ENCODE results near the gene FADS1. TPM values are rescaled to one million over a fixed set of nuclear protein-coding genes. Genes with fewer than 3 reads are reported as not detected.

FADS1 gene
- total RNA-seq, 1 experiment from 2014 or later: 442 TPM

DNA sequence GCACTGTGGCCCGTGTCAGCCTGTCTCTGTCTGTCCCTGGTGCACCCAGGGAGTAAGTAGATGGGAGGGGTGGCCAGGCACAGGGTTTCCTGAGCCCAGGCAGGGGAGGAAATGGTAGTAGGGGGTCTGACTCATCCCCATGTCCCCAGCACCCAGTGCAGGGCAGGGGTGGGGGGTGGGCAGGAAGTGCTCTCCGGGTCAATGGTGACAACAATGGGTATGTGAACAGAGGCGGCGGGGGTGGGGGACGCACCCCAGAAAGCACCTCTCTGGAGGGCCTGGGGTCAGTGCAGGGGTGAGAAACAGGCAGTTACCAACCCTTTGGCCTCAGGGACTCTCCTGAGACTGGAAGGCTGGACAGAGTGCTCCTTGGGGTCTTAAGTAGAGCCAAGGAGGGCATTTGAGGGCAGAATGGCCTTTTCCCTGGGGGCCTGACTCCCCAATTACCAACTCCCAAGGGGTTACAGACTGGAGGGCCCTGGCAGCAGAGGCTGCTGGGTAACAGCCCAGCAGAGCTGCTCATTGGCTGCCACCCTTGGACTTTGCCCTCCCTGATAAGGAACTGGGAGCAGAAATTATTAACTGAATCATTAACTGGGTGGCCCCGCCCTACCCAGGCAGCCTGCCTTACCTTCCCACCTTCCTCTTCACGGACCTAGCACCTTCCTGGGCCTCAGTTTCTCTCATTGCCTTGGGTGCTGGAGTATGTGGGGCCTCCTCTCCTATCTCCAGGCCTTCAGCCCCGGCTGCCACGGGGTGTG lies 60.2 kb downstream of the FADS1 start:
- DNase-seq (ENCODE audit: low spot score): peak; percentile 79
- peaks cover 26% of the 10 kb centered on the region for H3K4me1 ChIP-seq (ENCODE audit: insufficient read depth, low read length, poor library complexity, severe bottlenecking)
- ChIA-PET POLR2A (ENCODE audit: low non-redundant PET) (no interaction called here), CTCF (no interaction called here)
- no peak for TF ChIP-seq EZH2 (IDR thresholded peaks at IDR 0.05; ENCODE audit: borderline replicate concordance, low read depth, low read length, poor library complexity, severe bottlenecking)
- TF ChIP-seq, protein P1, sequence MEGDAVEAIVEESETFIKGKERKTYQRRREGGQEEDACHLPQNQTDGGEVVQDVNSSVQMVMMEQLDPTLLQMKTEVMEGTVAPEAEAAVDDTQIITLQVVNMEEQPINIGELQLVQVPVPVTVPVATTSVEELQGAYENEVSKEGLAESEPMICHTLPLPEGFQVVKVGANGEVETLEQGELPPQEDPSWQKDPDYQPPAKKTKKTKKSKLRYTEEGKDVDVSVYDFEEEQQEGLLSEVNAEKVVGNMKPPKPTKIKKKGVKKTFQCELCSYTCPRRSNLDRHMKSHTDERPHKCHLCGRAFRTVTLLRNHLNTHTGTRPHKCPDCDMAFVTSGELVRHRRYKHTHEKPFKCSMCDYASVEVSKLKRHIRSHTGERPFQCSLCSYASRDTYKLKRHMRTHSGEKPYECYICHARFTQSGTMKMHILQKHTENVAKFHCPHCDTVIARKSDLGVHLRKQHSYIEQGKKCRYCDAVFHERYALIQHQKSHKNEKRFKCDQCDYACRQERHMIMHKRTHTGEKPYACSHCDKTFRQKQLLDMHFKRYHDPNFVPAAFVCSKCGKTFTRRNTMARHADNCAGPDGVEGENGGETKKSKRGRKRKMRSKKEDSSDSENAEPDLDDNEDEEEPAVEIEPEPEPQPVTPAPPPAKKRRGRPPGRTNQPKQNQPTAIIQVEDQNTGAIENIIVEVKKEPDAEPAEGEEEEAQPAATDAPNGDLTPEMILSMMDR (conservative IDR thresholded peaks at IDR 0.05; ENCODE audit: low read depth, low read length): no peak
- intact Hi-C loops (cut with micrococcal nuclease; ENCODE audit: unreplicated experiment): no loop called here
- H3K9me3 ChIP-seq (ENCODE audit: low read depth, low read length, poor library complexity, severe bottlenecking): no peaks in the 10 kb centered on the region
- no peaks in the 10 kb centered on the region for H3K36me3 ChIP-seq (ENCODE audit: insufficient read depth, low read length, poor library complexity, severe bottlenecking)
- H3K27ac ChIP-seq (ENCODE audit: low read depth, low read length, poor library complexity, severe bottlenecking): peak overlapping the region; percentile 22
- BruUV-seq (replicated peaks): no TSS peak
- no peak overlapping the region for H3K4me3 ChIP-seq (ENCODE audit: low read depth, low read length, poor library complexity, severe bottlenecking)
- H3K27me3 ChIP-seq (replicated peaks; ENCODE audit: insufficient read depth, low read depth, low read length, poor library complexity): no peaks in the 10 kb centered on the region

DNA sequence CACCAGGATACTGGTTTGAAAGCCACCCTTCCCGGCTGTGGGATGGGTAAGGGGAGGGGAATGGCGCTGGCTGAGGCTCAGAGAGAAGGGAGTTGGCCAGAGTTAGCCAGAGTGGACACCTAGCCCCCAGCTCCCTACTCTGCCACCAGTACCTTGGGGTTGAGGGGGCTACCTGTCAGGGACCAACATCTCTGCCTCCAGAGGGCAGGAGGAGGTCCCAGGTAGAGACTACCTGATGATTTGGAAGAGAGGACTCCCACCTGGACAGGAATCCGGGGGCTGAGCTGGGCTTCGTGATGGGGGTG lies 60.7 kb downstream of the FADS1 start:
- DNase-seq (ENCODE audit: low spot score): no peak
- TF ChIP-seq EZH2 (IDR thresholded peaks at IDR 0.05; ENCODE audit: borderline replicate concordance, low read depth, low read length, poor library complexity, severe bottlenecking): no peak
- TF ChIP-seq, protein P1 (conservative IDR thresholded peaks at IDR 0.05; ENCODE audit: low read depth, low read length): no peak
- Histone ChIP-seq H3K27me3 (replicated peaks; ENCODE audit: insufficient read depth, low read depth, low read length, poor library complexity) (no peaks in the 10 kb centered on the region), H3K27ac (ENCODE audit: low read depth, low read length, poor library complexity, severe bottlenecking) (peak overlapping the region; percentile 22), H3K4me1 (ENCODE audit: insufficient read depth, low read length, poor library complexity, severe bottlenecking) (peaks cover 26% of the 10 kb centered on the region), H3K4me3 (ENCODE audit: low read depth, low read length, poor library complexity, severe bottlenecking) (no peak overlapping the region), H3K36me3 (ENCODE audit: insufficient read depth, low read length, poor library complexity, severe bottlenecking) (no peaks in the 10 kb centered on the region), H3K9me3 (ENCODE audit: low read depth, low read length, poor library complexity, severe bottlenecking) (no peaks in the 10 kb centered on the region)
- POLR2A ChIA-PET (ENCODE audit: low non-redundant PET): no interaction called here
- CTCF ChIA-PET: no interaction called here
- intact Hi-C loops (cut with micrococcal nuclease; ENCODE audit: unreplicated experiment): no loop called here
- BruUV-seq (replicated peaks): no TSS peak

DNA sequence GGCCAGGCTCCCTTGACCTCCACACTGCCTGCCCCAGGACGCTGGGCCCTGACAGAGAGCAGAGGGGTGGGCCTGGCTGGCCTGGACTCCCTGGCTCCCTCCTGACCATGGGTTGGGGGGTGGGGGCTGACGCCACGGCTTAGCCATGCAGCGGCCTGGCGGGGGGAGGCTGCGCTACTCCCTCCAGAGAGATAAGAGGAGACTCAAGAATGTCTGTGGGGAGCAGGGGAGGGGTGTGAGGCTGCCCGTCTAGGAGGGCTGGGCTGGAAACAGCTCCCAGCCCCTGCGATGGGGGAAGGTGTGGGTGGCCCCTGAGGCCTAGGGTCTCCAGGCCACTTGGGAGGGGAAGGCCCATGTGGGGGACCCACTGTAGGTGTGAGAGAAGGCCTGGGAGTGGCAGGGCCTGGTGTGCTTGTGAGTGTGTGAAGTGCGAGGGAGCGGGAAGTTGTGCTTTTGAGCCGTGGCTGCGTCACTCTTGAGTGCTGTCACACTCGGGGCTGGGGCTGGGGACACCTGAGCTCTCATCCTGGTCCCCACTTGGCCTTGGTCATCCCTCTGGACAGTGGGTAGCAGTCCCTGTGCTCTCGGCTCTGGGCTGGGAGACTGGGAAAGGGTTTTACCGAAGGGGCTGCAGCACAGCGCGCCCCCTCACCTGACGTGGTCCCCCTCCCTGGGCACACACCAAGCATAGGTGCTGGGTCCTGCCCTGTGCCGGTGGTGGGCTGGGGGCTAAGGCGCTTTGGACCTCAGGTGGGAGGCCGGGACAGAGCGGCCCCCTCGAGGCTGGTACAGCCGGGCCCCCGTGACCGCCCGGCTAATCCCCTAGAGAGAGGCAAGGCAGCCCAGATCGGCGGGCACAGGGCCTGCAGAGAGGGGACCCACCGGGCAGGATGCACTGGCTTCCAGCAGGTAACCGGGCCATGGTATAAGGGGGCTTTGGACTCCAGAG lies 62.0 kb downstream of the FADS1 start:
- Histone ChIP-seq H3K9me3 (ENCODE audit: low read depth, low read length, poor library complexity, severe bottlenecking) (no peaks in the 10 kb centered on the region), H3K4me1 (ENCODE audit: insufficient read depth, low read length, poor library complexity, severe bottlenecking) (peaks cover 26% of the 10 kb centered on the region), H3K36me3 (ENCODE audit: insufficient read depth, low read length, poor library complexity, severe bottlenecking) (no peaks in the 10 kb centered on the region), H3K27me3 (replicated peaks; ENCODE audit: insufficient read depth, low read depth, low read length, poor library complexity) (no peaks in the 10 kb centered on the region), H3K27ac (ENCODE audit: low read depth, low read length, poor library complexity, severe bottlenecking) (no peak overlapping the region), H3K4me3 (ENCODE audit: low read depth, low read length, poor library complexity, severe bottlenecking) (no peak overlapping the region)
- POLR2A ChIA-PET (ENCODE audit: low non-redundant PET): interaction anchor here (0.5 kb wide), 1 partner anchor 171 kb away, joined by 14 read pairs; no protein-coding TSS in a partner anchor
- BruUV-seq (replicated peaks): no TSS peak
- no peak for DNase-seq (ENCODE audit: low spot score)
- intact Hi-C loops (cut with micrococcal nuclease; ENCODE audit: unreplicated experiment): no loop called here
- TF ChIP-seq, protein P1 (conservative IDR thresholded peaks at IDR 0.05; ENCODE audit: low read depth, low read length): no peak
- no peak for TF ChIP-seq EZH2 (IDR thresholded peaks at IDR 0.05; ENCODE audit: borderline replicate concordance, low read depth, low read length, poor library complexity, severe bottlenecking)
- CTCF ChIA-PET: no interaction called here

All from A673 (cell line).